ENCODE measurements around the gene SENP7. TPM values are rescaled to one million over a fixed set of nuclear protein-coding genes. Genes with fewer than 3 reads are reported as not detected.

The SENP7 gene
- total RNA-seq, 1 donor from 2014 or later: 26.0 TPM

- TF ChIP-seq CTCF (IDR thresholded peaks at IDR 0.05): no peak
- peak overlapping the region; percentile 80 for H3K27ac Mint-ChIP-seq (ENCODE audit: unreplicated experiment)
These were observed 46.3 kb downstream of the SENP7 start for GRCh38 chr3:101466465-101467309.

DNA sequence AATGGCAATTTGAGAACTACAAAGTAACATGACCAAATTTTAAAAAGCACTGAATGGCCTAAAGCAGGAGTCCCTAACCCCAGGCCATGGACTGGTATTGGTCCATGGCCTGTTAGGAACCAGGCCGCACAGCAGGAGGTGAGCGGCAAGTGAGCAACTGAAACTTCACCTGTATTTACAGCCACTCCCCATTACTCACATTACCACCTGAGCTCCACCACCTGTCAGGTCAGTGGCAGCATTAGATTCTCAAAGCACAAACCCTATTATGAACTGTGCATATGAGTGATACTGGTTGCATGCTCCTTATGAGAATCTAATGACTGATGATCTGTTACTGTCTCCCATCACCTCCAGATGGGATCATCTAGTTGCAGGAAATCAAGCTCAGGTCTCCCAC is 48.8 kb downstream of the SENP7 start:
- Mint-ChIP-seq H3K27ac (ENCODE audit: unreplicated experiment) (no peak overlapping the region), H3K4me1 (ENCODE audit: unreplicated experiment) (peaks cover 38% of the 10 kb centered on the region), H3K36me3 (ENCODE audit: unreplicated experiment) (peaks cover 19% of the 10 kb centered on the region), H3K9me3 (ENCODE audit: unreplicated experiment) (peaks cover 16% of the 10 kb centered on the region), H3K27me3 (ENCODE audit: unreplicated experiment) (no peaks in the 10 kb centered on the region), H3K4me3 (ENCODE audit: unreplicated experiment) (no peak overlapping the region)
- TF ChIP-seq CTCF (IDR thresholded peaks at IDR 0.05): no peak
- DNase-seq (ENCODE audit: extremely low spot score, unreplicated experiment): no peak

More at GRCh38 chr3:101466465-101467309, 46.3 kb downstream of the SENP7 start:
- Mint-ChIP-seq H3K4me3 (ENCODE audit: unreplicated experiment) (peak overlapping the region; percentile 64), H3K9me3 (ENCODE audit: unreplicated experiment) (peaks cover under 1% of the 10 kb centered on the region), H3K27me3 (ENCODE audit: unreplicated experiment) (no peaks in the 10 kb centered on the region), H3K4me1 (ENCODE audit: unreplicated experiment) (peaks cover 28% of the 10 kb centered on the region), H3K36me3 (ENCODE audit: unreplicated experiment) (peaks cover 21% of the 10 kb centered on the region)
- DNase-seq (ENCODE audit: extremely low spot score, unreplicated experiment): no peak

DNA sequence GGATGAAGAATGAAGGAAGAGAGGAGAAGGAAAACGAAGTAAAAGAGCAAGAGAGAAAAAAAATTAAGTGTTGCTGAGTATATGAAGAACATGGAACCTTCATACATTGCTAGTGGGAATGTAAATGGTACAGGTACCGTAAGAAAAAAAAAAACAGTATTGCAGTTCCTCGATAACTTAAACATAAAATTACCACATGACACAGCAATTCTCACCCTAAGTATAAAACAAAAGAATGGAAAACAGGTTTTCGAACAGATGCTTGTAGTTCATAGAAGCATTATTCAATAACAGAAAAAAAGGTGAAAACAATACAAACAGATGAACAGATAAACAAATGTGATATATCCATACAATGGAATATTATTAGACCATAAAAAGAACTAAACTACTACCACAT is 51.6 kb downstream of the SENP7 start:
- TF ChIP-seq CTCF (IDR thresholded peaks at IDR 0.05): no peak
- Mint-ChIP-seq H3K36me3 (ENCODE audit: unreplicated experiment) (peaks cover 23% of the 10 kb centered on the region), H3K4me1 (ENCODE audit: unreplicated experiment) (peaks cover 27% of the 10 kb centered on the region), H3K9me3 (ENCODE audit: unreplicated experiment) (peaks cover 16% of the 10 kb centered on the region), H3K27me3 (ENCODE audit: unreplicated experiment) (no peaks in the 10 kb centered on the region), H3K27ac (ENCODE audit: unreplicated experiment) (no peak overlapping the region), H3K4me3 (ENCODE audit: unreplicated experiment) (no peak overlapping the region)
- no peak for DNase-seq (ENCODE audit: extremely low spot score, unreplicated experiment)

DNA sequence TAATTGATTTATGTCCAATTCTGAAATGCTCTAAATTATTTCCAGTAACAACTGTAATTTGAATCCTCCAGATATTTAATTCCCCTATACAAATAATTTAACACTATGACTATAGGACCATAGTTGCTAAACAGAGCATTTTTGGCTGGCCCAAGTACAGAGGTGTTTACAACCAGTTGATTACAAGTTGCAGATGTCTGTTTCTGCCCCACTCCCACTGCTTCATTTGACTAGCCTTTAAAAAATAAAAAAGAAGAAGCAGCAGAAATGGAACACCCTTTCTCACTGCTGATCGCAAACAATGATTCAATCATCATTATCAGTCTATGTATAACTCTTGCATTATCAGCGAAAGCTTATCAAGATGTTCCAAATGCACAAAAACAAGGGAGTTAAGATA is 54.6 kb downstream of the SENP7 start:
- H3K36me3 Mint-ChIP-seq (ENCODE audit: unreplicated experiment): peaks cover 22% of the 10 kb centered on the region
- no peak overlapping the region for H3K4me3 Mint-ChIP-seq (ENCODE audit: unreplicated experiment)
- no peak for TF ChIP-seq CTCF (IDR thresholded peaks at IDR 0.05)
- peaks cover 15% of the 10 kb centered on the region for H3K4me1 Mint-ChIP-seq (ENCODE audit: unreplicated experiment)
- H3K9me3 Mint-ChIP-seq (ENCODE audit: unreplicated experiment): peaks cover 16% of the 10 kb centered on the region
- DNase-seq (ENCODE audit: extremely low spot score, unreplicated experiment): no peak
- no peaks in the 10 kb centered on the region for H3K27me3 Mint-ChIP-seq (ENCODE audit: unreplicated experiment)
- H3K27ac Mint-ChIP-seq (ENCODE audit: unreplicated experiment): no peak overlapping the region

DNA sequence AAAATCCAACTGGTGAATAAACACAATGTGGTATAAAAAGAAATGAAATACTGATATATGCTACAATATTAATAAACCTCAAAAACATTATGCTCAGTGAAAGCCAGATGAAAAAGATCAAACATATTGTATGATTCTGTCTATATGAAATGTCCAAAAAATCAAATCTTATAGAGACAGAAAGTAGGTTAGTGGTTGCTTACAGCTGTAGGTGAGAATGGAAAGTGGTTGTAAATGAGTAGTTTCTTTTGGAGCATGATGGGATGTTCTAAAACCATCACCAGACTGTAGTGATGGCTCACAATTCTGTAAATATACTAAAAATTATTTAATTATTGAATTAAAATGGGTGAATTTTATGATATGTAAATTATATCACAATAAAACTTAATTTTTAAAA is 58.4 kb downstream of the SENP7 start:
- no peak for TF ChIP-seq CTCF (IDR thresholded peaks at IDR 0.05)
- Mint-ChIP-seq H3K9me3 (ENCODE audit: unreplicated experiment) (peaks cover 11% of the 10 kb centered on the region), H3K4me3 (ENCODE audit: unreplicated experiment) (no peak overlapping the region), H3K36me3 (ENCODE audit: unreplicated experiment) (peaks cover 14% of the 10 kb centered on the region), H3K27ac (ENCODE audit: unreplicated experiment) (no peak overlapping the region), H3K4me1 (ENCODE audit: unreplicated experiment) (peaks cover 7% of the 10 kb centered on the region), H3K27me3 (ENCODE audit: unreplicated experiment) (no peaks in the 10 kb centered on the region)
- DNase-seq (ENCODE audit: extremely low spot score, unreplicated experiment): no peak

Data from osteocyte (in vitro differentiated cells).